Neural progenitor cell (in vitro differentiated cells): ENCODE results near the gene PSMB3. TPM values are rescaled to one million over a fixed set of nuclear protein-coding genes. Genes with fewer than 3 reads are reported as not detected.

Experiments used
- DNase-seq: peaks from one replicate; pipeline ENCODE4 v3.0.0-alpha.2; 2016; ENCODE audit warnings: low spot score
- H2AFZ ChIP-seq: fragments of 200-600 bp; sonication (generic); replicated peaks from 2 replicates; pipeline ENCODE4 v1.6.1; 2016; ENCODE audit warnings: antibody characterized with exemption
- H3F3A ChIP-seq: fragments of 200-600 bp; sonication (generic); 2 replicates; pipeline ENCODE4 v1.6.1; 2016; ENCODE audit warnings: antibody characterized with exemption, low read depth
- H3K27ac ChIP-seq: fragments of 200-600 bp; sonication (generic); 2 replicates; pipeline ENCODE4 v1.5.1; 2016; ENCODE audit warnings: mild to moderate bottlenecking
- H3K27me3 ChIP-seq: fragments of 200-600 bp; sonication (generic); 2 replicates; pipeline ENCODE4 v1.6.1; 2016; ENCODE audit warnings: mild to moderate bottlenecking, moderate library complexity
- H3K36me3 ChIP-seq: fragments of 200-600 bp; sonication (generic); 2 replicates; pipeline ENCODE4 v1.5.1; 2016
- H3K4me1 ChIP-seq: fragments of 200-600 bp; sonication (generic); 2 replicates; pipeline ENCODE4 v1.6.1; 2016; ENCODE audit warnings: mixed run types
- H3K4me2 ChIP-seq: fragments of 200-600 bp; sonication (generic); 2 replicates; pipeline ENCODE4 v1.6.1; 2016
- H3K4me3 ChIP-seq: fragments of 200-600 bp; sonication (generic); 2 replicates; pipeline ENCODE4 v1.5.1; 2016
- H3K79me2 ChIP-seq: fragments of 200-600 bp; sonication (generic); 2 replicates; pipeline ENCODE4 v1.6.1; 2016; ENCODE audit warnings: low read depth
- H3K9ac ChIP-seq: fragments of 200-600 bp; sonication (generic); 2 replicates; pipeline ENCODE4 v1.6.1; 2016
- H3K9me3 ChIP-seq: fragments of 200-600 bp; sonication (generic); 2 replicates; pipeline ENCODE4 v1.5.1; 2016; ENCODE audit warnings: low read depth
- H4K20me1 ChIP-seq: fragments of 200-600 bp; sonication (generic); 2 replicates; pipeline ENCODE4 v1.6.1; 2016; ENCODE audit warnings: low read depth
- H3K27ac Mint-ChIP-seq: 3 replicates; pipeline ENCODE4 v1.8.0; 2021; ENCODE audit warnings: mixed read lengths
- H3K27me3 Mint-ChIP-seq: 2 replicates; pipeline ENCODE4 v1.8.0; 2022; ENCODE audit warnings: low read depth, mild to moderate bottlenecking, inconsistent platforms, moderate library complexity, mixed read lengths; ENCODE audit not compliant: insufficient read depth
- H3K36me3 Mint-ChIP-seq: 3 replicates; pipeline ENCODE4 v1.8.0; 2021; ENCODE audit warnings: mixed read lengths
- H3K4me1 Mint-ChIP-seq: 3 replicates; pipeline ENCODE4 v1.8.0; 2021; ENCODE audit warnings: mixed read lengths
- H3K4me3 Mint-ChIP-seq: 3 replicates; pipeline ENCODE4 v1.8.0; 2021; ENCODE audit warnings: mild to moderate bottlenecking, moderate library complexity, mixed read lengths
- H3K9me3 Mint-ChIP-seq: 3 replicates; pipeline ENCODE4 v1.8.0; 2020; ENCODE audit warnings: mixed read lengths
- CTCF ChIP-seq: fragments of 200-600 bp; sonication (generic); IDR thresholded peaks from 2 replicates; pipeline ENCODE4 v1.5.1; 2017; ENCODE audit warnings: antibody characterized with exemption, mild to moderate bottlenecking
- EZH2 ChIP-seq: fragments of 200-600 bp; sonication (generic); IDR thresholded peaks from 2 replicates; pipeline ENCODE4 v1.6.1; 2017; ENCODE audit warnings: antibody characterized with exemption, mild to moderate bottlenecking, moderate library complexity
- EZH2phosphoT487 ChIP-seq: fragments of 200-600 bp; sonication (generic); IDR thresholded peaks from 2 replicates; pipeline ENCODE4 v1.6.1; 2017; ENCODE audit warnings: antibody characterized with exemption
- total RNA-seq: library from RNA; depleted of rRNA; stranded (reverse); fragments of >200 nt; gene quantifications from 2 replicates; pipeline ENCODE4 v1.2.3, GENCODE V29; 2015; ENCODE audit warnings: low replicate concordance

PSMB3 gene
- total RNA-seq, 1 donor from 2014 or later, result 127 TPM

DNA sequence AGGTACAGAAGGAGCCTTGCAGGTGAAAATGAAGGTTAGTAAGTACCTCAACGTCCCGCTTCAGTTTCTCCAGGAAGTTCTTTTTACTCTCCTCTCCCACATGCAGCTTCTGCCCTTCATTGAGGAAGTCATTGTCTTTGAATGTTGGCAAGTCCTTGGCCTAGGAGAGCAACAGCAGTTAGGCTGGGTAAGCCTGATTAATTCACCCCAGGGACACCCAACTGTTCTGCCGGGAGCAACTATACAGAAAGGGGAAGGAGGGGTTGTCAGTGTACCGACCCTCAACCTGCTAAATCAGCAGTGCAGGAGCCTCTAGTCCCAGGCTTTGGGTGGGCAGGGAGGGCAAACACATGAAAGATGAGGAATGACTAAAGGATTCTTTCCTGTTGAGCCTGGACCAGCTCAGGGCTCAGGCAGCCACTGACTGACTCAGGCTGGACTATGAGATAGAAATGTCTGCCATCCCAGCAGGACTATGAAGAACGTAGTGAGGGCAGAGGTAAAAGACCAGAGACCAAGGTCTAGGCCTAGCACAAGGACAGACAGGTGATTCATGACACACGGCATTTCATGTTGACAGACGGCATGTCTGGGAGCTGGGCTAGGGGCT lies 25.2 kb downstream of the PSMB3 start:
- Histone ChIP-seq H4K20me1 (no peaks in the 10 kb centered on the region), H3K9ac (no peak overlapping the region), H3K4me2 (no peak overlapping the region), H3K27ac (no peak overlapping the region), H3K79me2 (no peaks in the 10 kb centered on the region), H2AFZ (no peak overlapping the region), H3K9me3 (no peaks in the 10 kb centered on the region), H3K4me3 (no peak overlapping the region), H3K4me1 (no peaks in the 10 kb centered on the region), H3F3A (peaks cover 3% of the 10 kb centered on the region), H3K27me3 (no peaks in the 10 kb centered on the region), H3K36me3 (peaks cover 4% of the 10 kb centered on the region)
- peaks cover 40% of the 10 kb centered on the region for H3K36me3 Mint-ChIP-seq
- H3K9me3 Mint-ChIP-seq, result no peaks in the 10 kb centered on the region
- no peak overlapping the region for H3K4me3 Mint-ChIP-seq
- no peaks in the 10 kb centered on the region for H3K4me1 Mint-ChIP-seq
- TF ChIP-seq EZH2 (no peak), CTCF (no peak), EZH2phosphoT487 (no peak)
- peaks cover 9% of the 10 kb centered on the region for H3K27me3 Mint-ChIP-seq
- H3K27ac Mint-ChIP-seq, result no peak overlapping the region
- DNase-seq, result no peak

GRCh38 chr17:38779965-38780752 lies 27.6 kb downstream of the PSMB3 start:
- Histone ChIP-seq H3K4me2 (no peak overlapping the region), H2AFZ (no peak overlapping the region), H3K79me2 (no peaks in the 10 kb centered on the region), H3F3A (no peaks in the 10 kb centered on the region), H3K4me1 (no peaks in the 10 kb centered on the region), H3K9me3 (no peaks in the 10 kb centered on the region), H3K27me3 (no peaks in the 10 kb centered on the region), H3K4me3 (no peak overlapping the region), H3K9ac (no peak overlapping the region), H3K36me3 (peaks cover 4% of the 10 kb centered on the region), H3K27ac (no peak overlapping the region), H4K20me1 (peaks cover 7% of the 10 kb centered on the region)
- H3K27me3 Mint-ChIP-seq, result peaks cover 9% of the 10 kb centered on the region
- no peaks in the 10 kb centered on the region for H3K4me1 Mint-ChIP-seq
- TF ChIP-seq EZH2, result no peak
- TF ChIP-seq CTCF, result no peak
- no peak for TF ChIP-seq EZH2phosphoT487
- H3K4me3 Mint-ChIP-seq, result no peak overlapping the region
- peaks cover 30% of the 10 kb centered on the region for H3K36me3 Mint-ChIP-seq
- H3K9me3 Mint-ChIP-seq, result no peaks in the 10 kb centered on the region
- no peak for DNase-seq
- no peak overlapping the region for H3K27ac Mint-ChIP-seq

DNA sequence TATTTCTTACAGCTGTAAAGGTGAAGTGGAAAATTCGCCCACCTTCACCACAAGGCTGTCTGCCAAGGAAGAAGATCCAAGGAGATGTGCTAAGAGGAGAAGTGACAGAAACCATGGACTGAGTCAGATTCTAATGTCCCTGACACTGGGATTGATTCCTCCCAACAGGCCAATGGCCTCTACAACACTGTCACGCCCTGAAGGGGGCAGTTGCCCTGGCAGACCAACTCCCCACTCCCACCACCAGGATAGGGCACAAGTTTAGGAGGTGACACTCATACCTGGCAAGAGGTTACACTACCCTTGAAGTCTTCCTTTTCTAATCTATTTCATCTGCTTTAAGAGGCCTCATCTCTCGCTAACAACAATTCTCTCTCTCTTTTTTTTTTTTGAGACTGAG lies 30.7 kb downstream of the PSMB3 start:
- Mint-ChIP-seq H3K27ac (no peak overlapping the region), H3K4me3 (no peak overlapping the region), H3K4me1 (no peaks in the 10 kb centered on the region), H3K9me3 (no peaks in the 10 kb centered on the region), H3K36me3 (peaks cover 27% of the 10 kb centered on the region), H3K27me3 (peaks cover 10% of the 10 kb centered on the region)
- Histone ChIP-seq H3F3A (peaks cover under 1% of the 10 kb centered on the region), H3K36me3 (no peaks in the 10 kb centered on the region), H4K20me1 (peaks cover 28% of the 10 kb centered on the region), H3K9me3 (no peaks in the 10 kb centered on the region), H3K4me1 (no peaks in the 10 kb centered on the region), H3K27me3 (no peaks in the 10 kb centered on the region), H3K4me2 (no peak overlapping the region), H3K9ac (no peak overlapping the region), H3K27ac (no peak overlapping the region), H3K79me2 (peaks cover 17% of the 10 kb centered on the region), H2AFZ (no peak overlapping the region), H3K4me3 (no peak overlapping the region)
- TF ChIP-seq EZH2, result no peak
- no peak for TF ChIP-seq CTCF
- TF ChIP-seq EZH2phosphoT487, result no peak
- DNase-seq, result no peak
